ENCODE measurements around the gene SGK2.

- TF ChIP-seq, protein P1, sequence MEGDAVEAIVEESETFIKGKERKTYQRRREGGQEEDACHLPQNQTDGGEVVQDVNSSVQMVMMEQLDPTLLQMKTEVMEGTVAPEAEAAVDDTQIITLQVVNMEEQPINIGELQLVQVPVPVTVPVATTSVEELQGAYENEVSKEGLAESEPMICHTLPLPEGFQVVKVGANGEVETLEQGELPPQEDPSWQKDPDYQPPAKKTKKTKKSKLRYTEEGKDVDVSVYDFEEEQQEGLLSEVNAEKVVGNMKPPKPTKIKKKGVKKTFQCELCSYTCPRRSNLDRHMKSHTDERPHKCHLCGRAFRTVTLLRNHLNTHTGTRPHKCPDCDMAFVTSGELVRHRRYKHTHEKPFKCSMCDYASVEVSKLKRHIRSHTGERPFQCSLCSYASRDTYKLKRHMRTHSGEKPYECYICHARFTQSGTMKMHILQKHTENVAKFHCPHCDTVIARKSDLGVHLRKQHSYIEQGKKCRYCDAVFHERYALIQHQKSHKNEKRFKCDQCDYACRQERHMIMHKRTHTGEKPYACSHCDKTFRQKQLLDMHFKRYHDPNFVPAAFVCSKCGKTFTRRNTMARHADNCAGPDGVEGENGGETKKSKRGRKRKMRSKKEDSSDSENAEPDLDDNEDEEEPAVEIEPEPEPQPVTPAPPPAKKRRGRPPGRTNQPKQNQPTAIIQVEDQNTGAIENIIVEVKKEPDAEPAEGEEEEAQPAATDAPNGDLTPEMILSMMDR (IDR thresholded peaks at IDR 0.05; ENCODE audit: insufficient read depth, low read length), result no peak
- TF ChIP-seq POLR2AphosphoS5 (IDR thresholded peaks at IDR 0.05; ENCODE audit: low read depth), result no peak
These were observed 24.8 kb upstream of the SGK2 start for GRCh38 chr20:43534016-43534415.
